Fibroblast of skin of abdomen (primary cell): ENCODE measurements around the gene HTRA2.

ENCODE experiments used
- DNase-seq: peaks from one replicate; pipeline ENCODE4 v3.0.0-alpha.2; 2013

HTRA2 gene

GRCh38 chr2:74515981-74516633 is 13.6 kb upstream of the HTRA2 start:
- DNase-seq: peak; percentile 57

- DNase-seq: no peak
These were observed 13.1 kb upstream of the HTRA2 start for GRCh38 chr2:74516650-74517049.

DNA sequence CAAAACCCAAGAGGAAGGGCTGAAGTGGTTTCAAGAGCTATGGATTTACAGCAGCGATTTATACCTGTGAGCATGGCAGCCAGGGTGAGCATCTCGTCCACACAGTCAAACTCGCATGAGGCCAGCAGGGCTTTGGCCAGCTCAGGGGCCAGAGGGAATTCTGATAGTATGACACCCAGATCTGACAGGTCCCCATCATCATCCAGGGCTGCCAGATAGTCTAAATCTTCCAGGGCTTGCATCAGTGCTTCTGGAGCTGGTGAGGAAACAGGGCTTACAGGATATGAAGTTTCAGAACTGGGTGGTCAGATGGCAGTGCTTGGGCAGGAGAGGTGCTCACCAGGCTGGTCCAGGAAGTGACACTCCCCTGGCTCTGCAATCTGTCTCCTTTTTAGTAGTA is 7.2 kb upstream of the HTRA2 start:
- no peak for DNase-seq

DNA sequence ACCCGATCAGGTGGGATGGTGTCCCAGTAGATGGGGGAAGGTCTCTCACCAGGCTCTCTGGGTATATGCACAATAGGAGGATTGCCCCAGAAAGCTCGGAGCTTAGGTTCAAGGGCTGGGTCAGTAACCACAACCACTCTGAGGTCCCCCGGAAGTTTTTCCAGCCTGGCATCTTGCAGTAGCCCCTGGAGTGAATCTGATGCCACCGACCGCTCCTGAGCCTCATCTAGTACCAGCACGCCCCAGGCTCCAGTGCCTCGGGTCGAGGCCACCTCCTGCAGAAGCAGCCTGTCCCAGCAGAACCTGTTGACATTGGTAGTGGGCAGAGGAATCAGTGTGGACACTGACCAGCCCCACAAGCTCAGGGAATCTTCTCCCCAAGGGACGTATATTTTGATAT is 5.7 kb upstream of the HTRA2 start:
- DNase-seq: no peak

GRCh38 chr2:74524955-74525716 is 4.6 kb upstream of the HTRA2 start:
- no peak for DNase-seq

- peak; percentile 29 for DNase-seq
These were observed 3.8 kb upstream of the HTRA2 start, which contains the start of gene DQX1 for GRCh38 chr2:74525717-74526648. Gene DQX1 (minus strand): TSS chr2:74526231. CDS start chr2:74525729, 502 bp downstream.

DNA sequence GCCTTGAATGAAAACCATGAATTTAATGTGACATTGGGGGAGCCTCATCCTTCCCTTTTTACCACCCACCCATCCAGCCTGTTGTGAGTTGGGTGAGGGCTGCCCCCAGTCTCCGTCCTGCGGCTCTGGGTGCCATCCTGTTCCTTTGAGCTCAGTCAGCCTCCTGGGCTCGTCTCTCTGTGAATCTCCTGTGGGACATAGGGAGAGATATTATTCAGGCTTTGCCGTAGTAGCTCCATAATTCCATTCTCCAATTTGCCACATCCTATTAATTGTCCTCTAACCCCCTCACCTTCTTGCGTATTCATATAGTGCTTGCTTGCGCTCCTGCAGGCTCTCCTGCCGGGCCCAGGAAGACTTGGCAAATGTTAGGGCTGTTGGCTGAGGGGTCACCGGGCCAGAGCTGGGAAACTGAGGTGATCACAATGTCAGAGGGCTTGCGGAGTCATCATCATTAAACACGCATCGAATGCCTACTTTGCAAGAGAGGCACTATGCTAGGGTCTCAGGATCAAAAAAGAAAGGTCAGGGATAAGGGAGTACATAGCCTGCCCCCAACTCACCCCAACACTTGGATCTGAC is 3.0 kb upstream of the HTRA2 start:
- DNase-seq: no peak

DNA sequence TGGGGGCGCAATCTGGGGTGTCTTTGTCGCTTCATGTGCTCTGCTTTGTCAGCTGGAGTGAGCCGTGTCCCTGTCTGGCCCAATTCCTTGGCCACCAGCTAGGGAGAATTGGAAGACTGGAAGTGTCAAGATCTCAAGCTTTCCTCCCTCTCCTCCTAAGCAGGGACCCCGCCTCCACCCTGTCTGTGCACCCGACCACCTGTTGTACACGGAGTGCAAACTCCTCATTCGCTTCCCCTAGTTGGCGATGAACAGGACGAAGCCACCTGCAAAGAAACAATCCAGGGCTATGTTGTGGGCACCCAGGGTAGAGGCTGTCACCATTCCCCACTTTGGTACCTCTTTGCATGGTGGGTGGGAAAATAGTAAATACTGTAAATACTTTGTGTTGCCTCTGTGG is 2.0 kb upstream of the HTRA2 start:
- no peak for DNase-seq

- DNase-seq: no peak
These were observed 955 bp upstream of the HTRA2 start for GRCh38 chr2:74528600-74529356.

DNA sequence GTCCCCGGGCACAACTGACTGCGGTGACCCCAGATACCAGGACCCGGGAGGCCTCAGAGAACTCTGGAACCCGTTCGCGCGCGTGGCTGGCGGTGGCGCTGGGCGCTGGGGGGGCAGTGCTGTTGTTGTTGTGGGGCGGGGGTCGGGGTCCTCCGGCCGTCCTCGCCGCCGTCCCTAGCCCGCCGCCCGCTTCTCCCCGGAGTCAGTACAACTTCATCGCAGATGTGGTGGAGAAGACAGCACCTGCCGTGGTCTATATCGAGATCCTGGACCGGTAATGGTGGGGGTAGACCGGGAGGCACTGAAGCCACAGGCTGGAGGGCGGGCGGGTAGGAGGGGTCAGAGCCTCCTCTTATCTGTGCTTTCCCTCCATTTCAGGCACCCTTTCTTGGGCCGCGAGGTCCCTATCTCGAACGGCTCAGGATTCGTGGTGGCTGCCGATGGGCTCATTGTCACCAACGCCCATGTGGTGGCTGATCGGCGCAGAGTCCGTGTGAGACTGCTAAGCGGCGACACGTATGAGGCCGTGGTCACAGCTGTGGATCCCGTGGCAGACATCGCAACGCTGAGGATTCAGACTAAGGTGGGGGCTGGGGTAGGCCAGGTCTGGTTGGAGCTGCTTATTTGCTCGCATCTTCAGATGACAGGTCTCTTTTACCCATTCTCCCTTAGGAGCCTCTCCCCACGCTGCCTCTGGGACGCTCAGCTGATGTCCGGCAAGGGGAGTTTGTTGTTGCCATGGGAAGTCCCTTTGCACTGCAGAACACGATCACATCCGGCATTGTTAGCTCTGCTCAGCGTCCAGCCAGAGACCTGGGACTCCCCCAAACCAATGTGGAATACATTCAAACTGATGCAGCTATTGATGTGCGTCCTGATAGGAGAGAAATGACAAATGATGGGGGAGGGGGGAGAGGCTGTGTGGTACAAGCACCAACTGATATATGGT is 780 bp downstream of the HTRA2 start:
- DNase-seq: no peak

GRCh38 chr2:74531666-74532065 is 1.9 kb downstream of the HTRA2 start:
- DNase-seq: no peak

DNA sequence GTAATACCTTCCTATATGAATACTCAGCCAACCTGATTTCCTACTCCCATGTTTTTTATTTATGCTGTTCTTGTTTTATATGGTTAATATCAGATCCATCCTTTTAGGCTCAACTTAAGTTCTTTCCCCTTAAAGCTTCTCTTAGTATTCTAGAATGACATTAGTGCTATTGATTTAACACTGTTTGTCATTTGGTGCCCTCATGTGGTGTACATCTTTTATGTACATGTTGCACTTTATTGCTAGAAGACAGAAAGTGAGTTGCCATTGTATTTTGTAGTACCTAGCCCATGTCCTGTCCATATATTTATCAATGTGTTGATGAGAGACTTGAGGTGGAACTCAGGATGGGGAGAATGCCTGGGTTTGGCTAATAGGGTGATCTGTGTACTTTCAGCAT is 2.5 kb downstream of the HTRA2 start:
- peak; percentile 45 for DNase-seq

DNA sequence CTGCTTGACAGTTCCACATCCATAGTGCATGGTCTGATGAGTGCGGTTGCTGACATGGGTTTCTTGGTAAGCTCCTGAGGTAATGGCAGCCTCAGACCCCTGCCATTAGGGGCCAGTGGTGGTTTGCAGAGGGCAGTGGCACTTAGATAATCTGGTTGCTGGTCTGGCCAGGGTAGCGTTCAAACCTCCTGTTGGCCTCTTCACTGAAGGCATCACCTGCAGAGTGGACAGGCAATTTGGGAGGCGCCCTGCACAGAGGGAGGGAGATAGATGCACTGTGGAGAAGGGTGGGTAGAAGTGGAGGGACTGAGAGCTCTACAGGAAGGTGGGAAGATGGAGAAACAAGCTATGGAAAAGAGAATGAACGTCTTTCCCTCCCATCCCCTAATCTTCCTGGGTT is 3.7 kb downstream of the HTRA2 start:
- DNase-seq: no peak

- no peak for DNase-seq
These were observed 4.7 kb downstream of the HTRA2 start for GRCh38 chr2:74534411-74534810.

DNA sequence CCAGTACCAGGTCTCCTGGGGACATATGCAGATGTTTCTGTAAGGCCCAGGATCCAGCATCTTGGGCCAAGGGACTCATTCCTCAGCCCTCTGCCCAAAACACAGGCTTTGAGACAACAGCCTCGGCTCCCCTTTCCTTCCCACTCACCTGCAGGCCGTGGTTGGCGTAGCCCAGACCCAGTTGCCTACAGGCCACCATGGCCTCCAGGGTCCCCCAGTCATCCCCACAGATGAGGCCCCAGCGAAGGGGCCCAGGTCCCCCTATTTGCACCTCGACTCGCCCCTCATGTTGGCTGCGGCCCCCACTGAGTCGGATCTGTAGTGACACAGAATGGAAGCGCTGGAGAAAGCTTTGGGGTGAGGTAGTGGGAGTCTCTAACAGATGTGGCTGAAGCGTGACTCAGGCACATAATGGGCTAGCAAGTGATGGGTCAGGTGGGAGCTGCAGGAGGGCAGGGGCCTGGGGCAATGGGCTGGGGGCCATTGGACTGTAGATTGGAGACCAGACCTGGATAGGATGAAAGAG is 5.8 kb downstream of the HTRA2 start:
- DNase-seq: no peak

GRCh38 chr2:74536166-74536950 is 6.6 kb downstream of the HTRA2 start:
- no peak for DNase-seq

DNA sequence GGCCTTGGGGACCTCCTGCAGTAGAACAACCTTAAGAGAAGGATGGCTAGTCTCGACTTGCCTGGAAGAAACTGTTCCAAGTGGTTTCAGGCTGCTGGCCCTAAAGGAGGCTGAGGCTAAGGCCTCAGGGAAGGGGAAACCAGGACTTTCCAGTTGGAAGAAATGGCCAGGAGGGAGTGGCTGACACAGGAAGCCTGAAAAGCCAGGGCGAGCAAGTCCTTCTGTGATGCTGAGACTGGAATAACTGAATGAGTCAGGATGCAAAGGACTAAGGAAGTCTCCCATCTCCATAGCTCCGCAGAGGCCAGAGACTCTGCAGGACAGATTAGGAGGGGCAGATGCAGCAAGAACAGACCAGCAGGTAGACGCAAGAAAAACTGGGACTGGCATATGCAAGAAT is 7.4 kb downstream of the HTRA2 start:
- DNase-seq: no peak

DNA sequence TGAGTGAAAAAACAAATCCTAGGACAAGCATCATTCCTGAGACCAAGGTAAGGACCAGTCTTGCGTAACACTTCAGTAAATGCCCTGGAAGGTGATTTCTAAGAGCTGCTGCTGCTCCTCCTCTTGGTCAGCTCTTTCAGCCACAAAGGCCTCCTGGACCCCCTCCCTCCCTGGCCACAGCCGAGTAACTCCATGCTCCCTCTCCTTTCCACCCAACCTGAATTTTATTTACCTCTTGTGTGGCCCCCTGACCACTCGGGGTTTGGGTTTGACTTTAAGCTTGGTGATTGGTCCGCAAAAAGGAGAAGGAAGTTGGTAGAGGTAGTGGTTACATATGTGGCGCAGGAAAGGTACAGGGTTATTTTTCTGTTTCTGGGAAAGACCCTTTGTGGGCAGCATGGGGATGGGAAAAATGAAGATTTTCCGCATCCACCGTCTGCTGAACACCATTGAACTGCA is 9.2 kb downstream of the HTRA2 start:
- no peak for DNase-seq

DNA sequence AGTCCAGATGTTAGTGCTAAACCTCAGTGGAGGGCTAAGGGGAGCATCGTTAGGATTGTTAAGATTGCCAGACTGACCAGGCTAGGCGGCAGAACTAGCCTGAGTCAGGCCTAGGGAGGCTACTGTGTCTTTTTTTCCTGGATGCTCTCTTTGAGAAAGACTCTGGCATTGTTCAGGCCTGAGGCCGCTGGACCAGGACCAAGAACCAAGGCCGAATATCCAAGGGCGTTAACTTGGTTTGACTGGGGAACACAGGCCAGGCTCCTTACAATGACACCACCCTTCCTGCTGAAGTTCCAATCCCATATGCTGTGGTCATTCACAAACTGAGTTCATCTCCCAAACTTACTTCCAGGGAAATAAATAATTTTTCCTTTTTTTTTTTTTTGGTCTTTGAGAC is 10.6 kb downstream of the HTRA2 start:
- no peak for DNase-seq

- no peak for DNase-seq
These were observed 13.2 kb downstream of the HTRA2 start for GRCh38 chr2:74542978-74543377.
